Colonic mucosa (tissue), 4 donors: ENCODE results near the gene ROBO1. TPM values are rescaled to one million over a fixed set of nuclear protein-coding genes. Genes with fewer than 3 reads are reported as not detected.

Experiments
- DNase-seq: peaks from one replicate; pipeline ENCODE4 v3.0.0-alpha.2; 2020
- H3K27ac ChIP-seq: fragments of 200-600 bp; one replicate; pipeline ENCODE4 v1.8.0; 2021
- H3K27me3 ChIP-seq: fragments of 200-600 bp; one replicate; pipeline ENCODE4 v1.8.0; 2021
- H3K36me3 ChIP-seq: fragments of 200-600 bp; one replicate; pipeline ENCODE4 v1.8.0; 2021
- H3K4me1 ChIP-seq: fragments of 200-600 bp; one replicate; pipeline ENCODE4 v1.8.0; 2021; ENCODE audit warnings: mild to moderate bottlenecking
- H3K4me3 ChIP-seq: fragments of 200-600 bp; one replicate; pipeline ENCODE4 v1.8.0; 2021
- H3K9ac ChIP-seq, 2 donors: one replicate each; pipeline ENCODE4 v1.7.0; 2013; ENCODE audit warnings: control low read depth in 2 of 2, low read depth in 2 of 2, low read length in 2 of 2
- H3K9me3 ChIP-seq: fragments of 200-600 bp; one replicate; pipeline ENCODE4 v1.8.0; 2021
- CTCF ChIP-seq: fragments of 200-600 bp; IDR thresholded peaks from one replicate; pipeline ENCODE4 v1.8.0; 2022; ENCODE audit warnings: antibody characterized with exemption, mild to moderate bottlenecking
- intact Hi-C: fragments of 100-400 bp; cut with DNase I; formaldehyde crosslinking; loops from one replicate; pipeline ENCODE4 v1.14.1; 2022
- total RNA-seq, 2 donors: library from RNA; stranded (reverse); fragmentation: NEBNext Ultra II Directional in 1 of 2; extraction: Animal tissue kit (Norgen Biotek cat#: 25700) in 1 of 2; gene quantifications; one replicate each; pipeline ENCODE4 v1.2.1, GENCODE V29; 2021
- donor health status: healthy.
- donor health status: DM: no; HTN: no; CAD: no.
- donor health status: DM: no; HTN: no; CAD: no.

The ROBO1 gene
- total RNA-seq, 2 donors from 2014 or later, result 8.1 to 9.4 TPM

- TF ChIP-seq CTCF, result no peak
- Histone ChIP-seq H3K4me3 (no peak overlapping the region), H3K27me3 (no peaks in the 10 kb centered on the region), H3K36me3 (no peaks in the 10 kb centered on the region), H3K9me3 (no peaks in the 10 kb centered on the region), H3K4me1 (no peaks in the 10 kb centered on the region), H3K27ac (no peak overlapping the region), H3K9ac (no peak overlapping the region)
- intact Hi-C loops, result no loop called here
- DNase-seq, result no peak
Measured at GRCh38 chr3:78848392-78849288, 919.2 kb downstream of the ROBO1 start.

GRCh38 chr3:78847603-78848002, 920.2 kb downstream of the ROBO1 start:
- intact Hi-C loops, result no loop called here
- H3K4me3 ChIP-seq, result no peak overlapping the region
- no peaks in the 10 kb centered on the region for H3K36me3 ChIP-seq
- no peaks in the 10 kb centered on the region for H3K9me3 ChIP-seq
- no peaks in the 10 kb centered on the region for H3K4me1 ChIP-seq
- no peaks in the 10 kb centered on the region for H3K27me3 ChIP-seq
- H3K9ac ChIP-seq, result no peak overlapping the region
- no peak overlapping the region for H3K27ac ChIP-seq
- no peak for TF ChIP-seq CTCF
- DNase-seq, result no peak

- intact Hi-C loops, result no loop called here
- H3K4me3 ChIP-seq, result no peak overlapping the region
Measured at GRCh38 chr3:78847203-78847602, 920.6 kb downstream of the ROBO1 start.

GRCh38 chr3:78846718-78847117, 921.1 kb downstream of the ROBO1 start:
- no peaks in the 10 kb centered on the region for H3K36me3 ChIP-seq
- intact Hi-C loops, result no loop called here
- DNase-seq, result no peak
- TF ChIP-seq CTCF, result no peak
- H3K9me3 ChIP-seq, result no peaks in the 10 kb centered on the region
- no peak overlapping the region for H3K27ac ChIP-seq
- no peak overlapping the region for H3K4me3 ChIP-seq
- no peaks in the 10 kb centered on the region for H3K27me3 ChIP-seq
- H3K9ac ChIP-seq, result no peak overlapping the region
- H3K4me1 ChIP-seq, result no peaks in the 10 kb centered on the region

More at GRCh38 chr3:78847203-78847602, 920.6 kb downstream of the ROBO1 start:
- H3K9me3 ChIP-seq, result no peaks in the 10 kb centered on the region
- no peak for TF ChIP-seq CTCF
- no peak overlapping the region for H3K9ac ChIP-seq
- H3K4me1 ChIP-seq, result no peaks in the 10 kb centered on the region
- DNase-seq, result no peak
- no peaks in the 10 kb centered on the region for H3K36me3 ChIP-seq
- no peaks in the 10 kb centered on the region for H3K27me3 ChIP-seq
- H3K27ac ChIP-seq, result no peak overlapping the region

- H3K4me1 ChIP-seq, result no peaks in the 10 kb centered on the region
- DNase-seq, result no peak
- H3K27ac ChIP-seq, result no peak overlapping the region
- TF ChIP-seq CTCF, result no peak
- intact Hi-C loops, result no loop called here
- no peak overlapping the region for H3K9ac ChIP-seq
- no peaks in the 10 kb centered on the region for H3K36me3 ChIP-seq
- no peaks in the 10 kb centered on the region for H3K27me3 ChIP-seq
- no peaks in the 10 kb centered on the region for H3K9me3 ChIP-seq
- no peak overlapping the region for H3K4me3 ChIP-seq
Measured at GRCh38 chr3:78845605-78846004, 922.2 kb downstream of the ROBO1 start.
